ENCODE data around the gene MAP2K6.

Gene MAP2K6

DNA sequence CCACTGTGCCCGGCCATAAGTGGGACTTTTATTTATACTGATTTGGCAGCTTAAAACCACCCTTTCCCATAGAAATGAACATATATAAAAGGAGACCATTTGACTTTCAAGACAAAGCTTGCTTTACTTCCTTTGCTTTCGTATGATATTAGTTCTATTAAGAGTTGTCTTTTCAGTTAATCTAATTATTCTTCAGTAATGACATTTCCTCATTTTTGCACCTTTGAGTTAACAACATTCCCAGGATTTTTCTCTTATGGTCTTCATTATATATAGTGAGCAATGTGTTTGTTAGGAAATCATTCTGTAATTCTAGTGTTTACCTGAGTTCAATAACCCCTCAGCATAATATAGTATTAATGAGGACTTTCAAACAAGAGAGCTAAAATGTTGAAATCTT, 173.8 kb downstream of the MAP2K6 start:
- no peak for DNase-seq

DNA sequence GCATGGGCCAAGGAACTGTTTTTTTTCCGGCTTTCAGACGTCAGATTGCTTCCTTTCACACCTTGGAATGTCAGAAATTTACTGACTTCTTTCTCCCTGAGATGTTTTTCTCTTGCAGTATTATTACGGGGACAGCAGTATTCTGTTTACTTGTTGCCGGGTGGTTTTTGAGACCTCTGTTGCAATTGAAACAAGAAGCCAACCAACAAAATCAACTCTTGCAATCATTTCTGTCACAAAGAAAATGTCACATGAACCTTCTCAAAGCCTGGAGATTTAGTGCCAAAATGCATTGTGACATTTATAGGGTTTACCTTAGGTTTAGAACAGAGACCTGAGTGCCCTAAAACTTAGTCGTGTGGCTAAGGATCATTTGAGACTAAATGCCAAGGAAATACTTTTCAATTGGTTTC, 174.3 kb downstream of the MAP2K6 start:
- no peak for DNase-seq

DNA sequence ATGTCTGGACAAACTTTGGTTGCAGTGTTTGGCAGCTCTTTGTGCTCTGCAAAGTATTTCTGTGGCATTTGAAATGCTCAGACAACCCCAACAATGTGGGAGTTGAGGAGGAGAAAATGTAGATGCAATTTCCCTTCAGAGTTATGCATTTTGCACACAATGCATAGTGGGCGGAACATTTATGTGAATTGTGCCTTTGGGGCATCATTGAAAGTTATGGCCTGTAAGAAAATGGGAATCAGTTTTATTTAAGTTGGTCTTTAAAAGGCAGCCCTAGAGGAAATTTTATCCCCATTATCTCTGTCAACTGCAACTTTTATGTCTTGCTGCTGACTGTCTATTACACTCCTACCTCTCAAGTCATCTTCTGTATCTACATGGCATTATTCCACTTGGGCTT, 176.2 kb downstream of the MAP2K6 start:
- DNase-seq = no peak

DNA sequence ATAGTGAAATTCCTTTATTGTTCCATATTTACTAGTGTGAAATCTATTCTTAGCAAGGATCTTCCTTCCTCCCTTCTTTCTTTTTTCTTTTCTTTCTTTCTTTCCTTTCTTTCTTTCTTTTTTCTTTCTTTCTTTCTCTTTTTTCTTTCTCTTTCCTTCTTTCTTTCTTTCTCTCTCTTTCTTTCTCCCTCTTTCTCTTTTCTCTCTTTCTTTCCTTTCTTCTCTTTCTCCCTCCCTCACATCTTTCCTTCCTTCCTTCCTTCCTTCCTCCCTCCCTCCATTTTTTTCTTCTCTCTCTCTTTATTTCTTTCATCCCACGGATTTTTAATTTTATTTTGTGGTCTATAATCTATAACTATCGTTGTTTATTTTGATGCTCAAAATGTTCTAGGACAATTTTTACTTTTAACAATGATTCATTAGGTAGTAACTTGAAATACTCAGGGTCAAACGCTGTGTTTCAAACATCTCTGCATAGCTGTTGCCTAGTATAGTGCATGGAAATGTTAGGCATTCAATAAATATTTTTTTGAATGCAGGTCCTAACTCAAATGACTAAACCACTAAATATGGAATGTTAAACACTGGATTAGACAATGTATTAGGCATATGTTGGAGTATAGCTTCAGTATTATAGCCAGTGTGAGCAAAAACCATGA, 178.3 kb downstream of the MAP2K6 start:
- DNase-seq = no peak

DNA sequence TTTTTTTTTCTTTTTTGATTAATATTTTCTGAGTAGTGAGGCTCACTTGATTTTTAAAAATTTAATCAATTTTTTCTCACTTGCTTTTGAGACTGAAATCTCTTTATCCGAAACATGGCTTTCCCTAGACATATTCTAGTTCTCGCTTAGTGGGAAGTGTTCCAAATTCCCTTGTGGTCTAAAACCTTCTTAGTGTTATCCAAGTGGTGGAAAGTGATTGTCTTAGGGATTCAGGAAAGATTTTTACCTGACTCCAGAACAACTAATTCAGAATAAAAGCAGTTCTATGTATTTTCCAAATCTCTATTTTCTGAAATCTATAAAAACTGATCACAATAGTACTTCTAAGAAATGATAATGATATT, 178.8 kb downstream of the MAP2K6 start:
- DNase-seq = no peak

DNA sequence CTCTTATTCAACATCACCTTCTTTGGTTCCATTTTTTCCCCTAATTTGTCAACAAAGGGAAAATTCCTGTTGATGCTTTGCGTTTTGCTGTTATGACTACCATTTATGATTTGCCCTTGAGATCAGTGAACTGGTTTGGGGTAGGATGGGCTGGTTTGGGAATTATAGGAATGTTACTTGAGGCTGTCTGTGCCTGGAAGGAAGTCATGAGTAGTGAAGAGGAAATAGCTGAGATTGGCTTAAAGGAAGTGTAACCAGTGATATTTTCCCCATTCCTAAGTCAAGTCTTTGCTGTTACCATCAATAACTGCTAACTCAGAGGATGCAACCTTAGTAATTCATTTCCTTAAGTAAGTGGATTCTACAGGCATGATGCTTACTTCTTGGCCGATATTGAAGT, 179.2 kb downstream of the MAP2K6 start:
- no peak for DNase-seq

DNA sequence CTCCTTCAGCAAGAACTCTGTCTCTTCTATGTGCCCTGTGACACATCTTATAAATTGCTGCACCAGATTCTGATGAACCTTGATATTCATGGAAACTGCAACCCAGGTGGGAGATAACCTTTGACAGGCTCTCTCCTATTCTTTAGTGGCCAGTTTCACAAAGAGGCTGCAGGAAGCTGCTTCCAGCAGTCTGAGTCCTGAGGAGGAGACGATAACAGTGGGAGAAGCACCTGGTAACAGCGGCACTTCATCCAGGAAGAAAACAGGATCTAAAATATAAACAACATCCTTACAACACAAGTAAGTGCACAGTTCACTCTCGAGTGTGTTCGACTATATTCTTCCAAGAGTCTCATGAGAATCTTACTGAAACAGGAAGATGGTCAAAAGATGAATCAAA, 180.1 kb downstream of the MAP2K6 start:
- DNase-seq = no peak

DNA sequence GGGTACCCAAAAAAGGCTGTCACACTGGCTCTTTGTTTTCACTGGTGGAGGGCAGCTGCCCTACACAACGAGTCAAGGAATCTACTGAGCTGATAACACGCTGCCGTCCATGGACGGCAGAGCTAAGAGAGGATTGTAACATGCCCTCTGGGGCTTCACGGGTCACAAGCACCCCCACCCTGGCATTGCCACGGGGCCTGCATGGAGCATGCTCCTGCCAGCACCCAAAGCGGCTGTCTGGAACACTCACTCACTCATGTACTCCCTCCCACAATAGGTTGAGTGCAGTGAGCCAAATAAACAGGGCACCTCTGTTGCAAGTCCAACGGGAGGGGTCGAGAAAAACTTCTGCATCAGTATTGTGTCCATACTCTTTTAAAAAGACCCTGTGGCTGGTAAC, 181.6 kb downstream of the MAP2K6 start:
- DNase-seq = no peak

DNA sequence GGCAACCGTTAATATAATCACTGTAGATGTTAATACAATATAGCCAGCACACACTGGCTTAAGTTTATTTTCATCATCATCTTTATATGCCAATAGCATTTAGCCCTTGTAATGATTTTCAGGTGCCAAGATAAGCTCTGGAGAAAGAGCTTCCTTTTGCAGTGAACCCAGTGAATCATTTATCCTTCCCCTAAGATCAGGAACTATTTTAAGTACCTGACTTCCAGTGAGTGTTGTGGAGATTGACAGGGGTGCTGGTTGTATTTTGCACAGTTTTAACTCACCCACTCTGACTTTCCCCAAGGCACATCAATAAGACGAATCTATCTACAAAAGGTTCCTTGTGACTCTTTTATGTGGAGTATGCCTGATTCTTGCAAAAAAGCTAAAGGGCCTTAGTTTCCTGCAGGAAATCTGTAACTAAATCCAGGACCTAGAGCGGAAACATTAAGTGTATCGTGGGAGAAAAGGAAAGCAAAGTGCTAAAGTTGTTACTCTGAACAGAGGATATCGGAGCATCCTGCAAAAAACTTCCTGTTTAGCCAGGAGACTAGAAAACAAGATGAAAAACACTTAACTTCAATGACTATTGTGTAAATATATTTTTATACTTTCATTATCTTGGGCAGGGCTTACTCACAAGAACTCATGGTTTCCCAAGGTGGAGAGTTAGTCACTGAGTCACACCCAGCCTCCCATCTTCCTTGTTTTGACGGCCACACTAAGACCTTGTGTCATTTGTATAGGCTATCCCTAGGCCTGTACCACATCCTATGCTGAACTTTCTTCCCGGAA, 183.6 kb downstream of the MAP2K6 start:
- peak; percentile 40 for DNase-seq

DNA sequence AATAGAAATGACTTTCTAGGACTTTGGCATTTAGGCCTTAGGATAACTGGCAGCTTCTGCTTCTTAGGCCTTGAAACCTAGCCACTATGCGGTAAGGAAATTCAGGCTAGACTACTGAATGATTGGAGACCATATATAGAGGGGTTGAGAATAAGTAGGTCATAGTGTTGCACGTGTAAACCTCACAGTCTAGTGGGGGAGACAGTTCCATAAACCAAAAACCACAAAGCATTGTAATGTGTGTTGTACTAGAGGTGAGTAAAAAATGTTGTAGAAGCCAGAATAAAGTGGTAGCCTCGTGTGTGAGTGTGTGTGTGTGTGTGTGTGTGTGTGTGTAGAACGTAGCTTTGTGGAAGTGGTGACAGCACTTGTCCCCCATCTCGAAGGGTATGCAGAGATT, 188.5 kb downstream of the MAP2K6 start:
- no peak for DNase-seq
